Measurements from ENCODE around the gene JMJD7.

Gene JMJD7

DNA sequence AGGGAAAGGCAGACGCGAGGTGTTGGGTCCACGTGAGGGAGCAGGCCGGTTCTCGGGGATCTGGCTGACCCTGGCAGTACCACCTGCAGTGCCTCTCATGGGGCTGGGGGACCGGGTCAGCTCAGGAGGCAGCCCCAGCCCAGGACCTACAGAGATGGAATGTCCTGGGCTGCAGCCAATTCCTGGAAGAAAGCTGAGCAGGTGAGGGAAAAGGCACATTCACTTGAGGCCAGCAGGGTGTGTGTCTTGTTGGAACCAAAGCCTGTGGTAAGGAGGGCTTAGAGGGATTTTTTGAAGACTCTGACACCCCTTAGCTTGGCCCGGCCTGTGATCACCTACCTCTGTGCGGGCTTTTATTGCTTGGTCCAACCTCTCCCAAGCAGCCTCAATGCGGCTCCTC, 26.6 kb downstream of the JMJD7 start:
- no peak overlapping the region for H3K4me3 Mint-ChIP-seq
- no peaks in the 10 kb centered on the region for H3K9me3 Mint-ChIP-seq
- H3K27ac Mint-ChIP-seq, result no peak overlapping the region
- H3K4me1 Mint-ChIP-seq, result peaks cover 18% of the 10 kb centered on the region
- H3K36me3 Mint-ChIP-seq, result no peaks in the 10 kb centered on the region
- H3K27me3 Mint-ChIP-seq, result peaks cover 11% of the 10 kb centered on the region
- ATAC-seq, result no peak

DNA sequence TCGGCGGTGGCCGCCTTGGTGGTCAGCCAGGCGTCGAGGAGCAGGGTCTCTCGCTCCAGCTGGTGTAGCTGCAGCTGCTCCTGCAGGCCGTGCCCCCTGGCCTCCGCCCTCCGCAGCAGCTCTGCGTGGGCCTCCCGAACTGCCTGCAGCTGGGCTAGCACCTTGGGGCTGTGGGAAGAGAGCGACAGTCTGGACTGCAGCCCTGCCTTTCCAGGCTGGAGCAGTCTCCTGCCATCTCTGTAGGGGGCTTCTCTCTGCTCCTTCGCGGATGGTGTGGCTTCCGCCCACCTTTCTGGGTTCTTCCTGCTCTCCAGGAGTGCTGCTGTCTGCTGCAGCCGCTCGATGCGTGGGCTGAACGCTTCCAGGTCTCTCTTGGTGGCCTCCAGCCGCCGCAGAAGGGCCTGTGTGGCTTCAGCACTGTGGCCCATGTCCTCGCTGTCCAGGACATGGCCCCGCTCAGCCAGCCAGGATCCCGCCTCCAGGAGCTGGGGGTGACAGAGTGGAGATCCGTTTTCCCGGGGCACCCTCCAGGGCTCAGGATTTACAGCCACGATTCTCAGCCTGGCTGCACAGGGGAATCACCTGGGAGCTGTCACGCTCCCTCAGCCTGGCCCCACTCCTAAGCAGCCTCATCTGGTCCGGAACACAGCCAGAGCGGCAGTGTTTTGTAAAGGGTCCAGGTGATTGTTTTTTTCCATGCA, 27.5 kb downstream of the JMJD7 start:
- H3K36me3 Mint-ChIP-seq, result no peaks in the 10 kb centered on the region
- H3K9me3 Mint-ChIP-seq, result no peaks in the 10 kb centered on the region
- peaks cover 11% of the 10 kb centered on the region for H3K4me1 Mint-ChIP-seq
- no peak overlapping the region for H3K4me3 Mint-ChIP-seq
- H3K27me3 Mint-ChIP-seq, result peaks cover 11% of the 10 kb centered on the region
- no peak overlapping the region for H3K27ac Mint-ChIP-seq
- ATAC-seq, result no peak

DNA sequence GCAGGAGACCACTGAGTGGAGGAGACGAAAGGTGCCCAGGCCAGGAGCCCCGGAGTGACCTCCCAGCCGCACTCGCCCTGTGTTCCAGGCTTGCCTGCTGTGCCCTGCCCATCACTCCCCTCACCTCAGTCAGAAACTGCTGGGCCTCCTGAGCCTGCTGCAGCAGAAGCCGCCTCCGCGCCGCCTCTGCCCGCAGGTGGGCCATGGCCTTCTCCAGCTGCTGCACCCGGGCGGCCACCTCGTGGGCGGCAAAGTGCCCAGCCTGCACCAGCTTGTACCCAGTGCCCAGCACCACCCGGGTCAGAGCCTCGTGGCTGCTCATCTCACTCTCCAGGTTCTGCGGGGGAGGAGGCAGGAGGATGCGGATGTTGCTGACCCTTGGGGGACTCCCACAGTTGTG, 28.4 kb downstream of the JMJD7 start:
- Mint-ChIP-seq H3K27me3 (peaks cover 6% of the 10 kb centered on the region), H3K27ac (no peak overlapping the region), H3K4me3 (no peak overlapping the region), H3K4me1 (peaks cover 2% of the 10 kb centered on the region), H3K36me3 (no peaks in the 10 kb centered on the region), H3K9me3 (no peaks in the 10 kb centered on the region)
- no peak for ATAC-seq

DNA sequence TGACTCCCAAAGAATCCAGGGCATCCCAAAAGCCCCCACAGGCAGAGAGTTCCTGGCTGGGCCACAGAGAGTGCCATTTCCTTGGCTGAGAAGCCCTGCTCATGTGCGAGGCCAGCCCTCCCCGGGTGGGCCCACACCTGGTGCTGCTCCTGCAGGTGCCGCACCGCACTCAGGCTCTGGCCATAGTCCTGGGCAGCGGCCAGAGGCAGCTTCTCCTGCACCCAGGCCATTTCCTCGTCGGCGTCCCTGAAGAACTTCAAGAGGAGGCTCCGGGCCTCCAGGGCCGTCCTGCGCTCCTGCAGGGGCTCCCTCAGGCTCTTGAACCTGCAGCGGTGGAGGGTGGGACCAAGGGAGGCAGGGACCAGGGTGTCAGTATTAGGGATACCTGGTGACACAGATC, 28.8 kb downstream of the JMJD7 start:
- H3K4me3 Mint-ChIP-seq, result no peak overlapping the region
- H3K27ac Mint-ChIP-seq, result no peak overlapping the region
- no peaks in the 10 kb centered on the region for H3K9me3 Mint-ChIP-seq
- ATAC-seq, result no peak
- H3K4me1 Mint-ChIP-seq, result no peaks in the 10 kb centered on the region
- no peaks in the 10 kb centered on the region for H3K36me3 Mint-ChIP-seq
- H3K27me3 Mint-ChIP-seq, result peaks cover 6% of the 10 kb centered on the region

DNA sequence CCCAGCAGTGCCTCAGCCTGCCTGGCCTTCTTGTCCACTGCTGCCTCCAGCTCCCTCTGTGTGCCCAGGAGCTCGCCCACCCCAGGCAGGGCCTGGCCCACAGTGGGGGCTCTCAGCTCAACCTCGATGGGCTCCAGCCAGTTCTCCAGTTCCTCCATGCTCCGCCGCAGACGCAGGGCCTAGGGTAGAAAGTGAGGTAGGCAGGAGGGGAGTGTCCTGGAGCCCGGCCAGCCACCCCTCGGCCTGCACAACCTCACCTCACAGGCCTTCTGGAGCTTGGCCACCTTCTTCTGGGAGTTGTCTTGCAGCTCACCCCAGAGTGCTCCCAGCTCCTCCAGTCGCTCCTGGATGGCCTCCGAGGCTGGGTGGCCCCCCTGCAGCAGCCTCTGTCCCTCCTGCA, 29.4 kb downstream of the JMJD7 start:
- no peaks in the 10 kb centered on the region for H3K4me1 Mint-ChIP-seq
- no peaks in the 10 kb centered on the region for H3K9me3 Mint-ChIP-seq
- H3K27ac Mint-ChIP-seq, result no peak overlapping the region
- H3K27me3 Mint-ChIP-seq, result peaks cover 9% of the 10 kb centered on the region
- H3K4me3 Mint-ChIP-seq, result no peak overlapping the region
- no peaks in the 10 kb centered on the region for H3K36me3 Mint-ChIP-seq
- ATAC-seq, result no peak

DNA sequence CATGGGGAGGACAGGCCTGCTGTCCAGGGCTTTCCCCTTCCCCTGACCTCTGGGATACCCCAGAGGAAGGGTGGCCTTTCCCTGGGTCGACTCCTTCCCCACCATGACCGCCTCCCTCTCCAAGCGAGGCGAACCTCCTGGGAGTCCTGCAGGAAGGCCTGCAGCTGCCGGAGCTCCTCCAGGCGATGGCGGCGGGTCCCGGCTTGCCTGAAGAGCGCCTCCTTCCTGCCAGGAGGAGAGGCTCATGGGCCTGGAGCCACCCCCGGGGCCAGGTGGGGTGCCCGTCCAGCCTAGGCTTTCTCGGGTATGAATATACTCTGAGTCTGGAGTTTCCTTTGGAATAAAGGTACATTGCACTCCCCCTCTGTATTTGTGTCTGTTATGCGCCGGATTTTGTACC, 30.9 kb downstream of the JMJD7 start:
- no peak overlapping the region for H3K27ac Mint-ChIP-seq
- no peaks in the 10 kb centered on the region for H3K36me3 Mint-ChIP-seq
- no peak for ATAC-seq
- H3K4me3 Mint-ChIP-seq, result no peak overlapping the region
- no peaks in the 10 kb centered on the region for H3K4me1 Mint-ChIP-seq
- no peaks in the 10 kb centered on the region for H3K9me3 Mint-ChIP-seq
- H3K27me3 Mint-ChIP-seq, result peaks cover 9% of the 10 kb centered on the region

DNA sequence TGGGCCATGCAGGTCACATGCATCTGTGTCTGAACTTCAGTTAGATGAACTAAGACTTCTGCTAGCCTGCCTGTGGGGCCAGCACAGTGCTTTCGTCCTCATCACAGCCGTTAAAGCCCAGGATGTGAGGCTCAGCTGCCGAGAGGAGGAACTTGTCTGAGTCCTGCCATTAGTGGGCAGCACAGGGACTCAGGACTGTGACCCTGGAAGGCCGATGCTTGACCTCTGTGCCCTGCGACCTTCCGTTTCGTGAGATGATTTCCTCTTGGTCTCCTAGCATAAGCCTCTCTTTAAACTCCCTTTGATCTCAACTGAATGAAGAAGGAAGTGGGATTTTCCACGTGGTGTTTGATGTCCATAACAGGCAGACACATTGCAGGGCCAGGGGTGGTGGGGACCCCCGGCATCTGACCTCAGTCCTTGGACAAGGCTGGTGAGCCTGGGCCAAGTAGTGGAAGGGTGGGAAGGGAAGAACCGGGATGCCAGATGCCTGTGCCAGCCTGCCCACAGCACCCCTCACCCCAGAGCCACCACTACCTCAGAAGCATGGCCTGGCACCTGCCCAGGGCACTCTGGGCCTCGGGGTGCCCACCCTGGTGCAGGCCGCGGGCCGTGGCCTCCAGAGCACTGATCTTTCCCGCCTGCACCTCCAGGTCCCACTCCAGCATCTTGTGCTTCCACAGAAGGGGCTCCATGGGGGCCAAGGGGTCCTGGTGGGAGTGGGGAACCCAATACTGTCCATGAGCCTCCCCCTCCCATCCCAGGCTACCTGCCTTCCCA, 32.3 kb downstream of the JMJD7 start:
- no peak overlapping the region for H3K27ac Mint-ChIP-seq
- H3K36me3 Mint-ChIP-seq, result no peaks in the 10 kb centered on the region
- no peak for ATAC-seq

DNA sequence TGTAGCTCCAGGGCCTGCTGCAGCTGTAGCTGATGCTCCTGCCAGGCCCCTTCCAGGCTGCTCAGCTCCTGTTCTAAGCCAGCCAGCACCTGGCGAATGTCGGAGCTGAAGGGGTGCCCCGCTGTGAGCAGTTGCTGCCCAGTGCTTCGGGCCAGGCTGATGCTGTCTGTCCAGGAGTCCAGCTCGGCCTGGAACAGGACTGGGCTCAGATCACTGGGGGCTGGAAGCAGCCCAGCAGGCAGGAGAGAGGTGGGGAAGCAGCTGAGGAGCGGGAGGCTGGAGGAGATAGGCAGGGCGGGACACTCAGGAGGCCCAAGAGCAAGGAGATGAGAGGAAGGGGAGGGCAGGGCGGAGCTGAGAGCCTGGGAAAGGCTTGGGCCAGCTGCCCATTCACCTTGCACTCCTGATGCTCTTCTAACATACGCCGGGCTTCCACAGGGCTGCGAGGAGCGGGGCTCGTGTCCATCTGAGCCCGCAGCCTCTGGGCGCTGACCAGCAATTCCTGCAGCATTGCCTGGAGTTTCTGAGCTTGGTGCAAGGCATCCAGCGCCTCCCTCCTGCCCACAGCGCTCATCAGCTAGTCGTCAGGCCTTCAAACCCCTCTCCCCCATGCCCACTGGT, 34.0 kb downstream of the JMJD7 start:
- no peaks in the 10 kb centered on the region for H3K4me1 Mint-ChIP-seq
- no peaks in the 10 kb centered on the region for H3K36me3 Mint-ChIP-seq
- peaks cover 9% of the 10 kb centered on the region for H3K27me3 Mint-ChIP-seq
- no peak overlapping the region for H3K27ac Mint-ChIP-seq
- H3K9me3 Mint-ChIP-seq, result no peaks in the 10 kb centered on the region
- ATAC-seq, result no peak
- H3K4me3 Mint-ChIP-seq, result no peak overlapping the region

More for the DNA sequence above, 32.3 kb downstream of the JMJD7 start:
- peaks cover 9% of the 10 kb centered on the region for H3K27me3 Mint-ChIP-seq
- no peak overlapping the region for H3K4me3 Mint-ChIP-seq
- H3K9me3 Mint-ChIP-seq, result no peaks in the 10 kb centered on the region
- H3K4me1 Mint-ChIP-seq, result no peaks in the 10 kb centered on the region

DNA sequence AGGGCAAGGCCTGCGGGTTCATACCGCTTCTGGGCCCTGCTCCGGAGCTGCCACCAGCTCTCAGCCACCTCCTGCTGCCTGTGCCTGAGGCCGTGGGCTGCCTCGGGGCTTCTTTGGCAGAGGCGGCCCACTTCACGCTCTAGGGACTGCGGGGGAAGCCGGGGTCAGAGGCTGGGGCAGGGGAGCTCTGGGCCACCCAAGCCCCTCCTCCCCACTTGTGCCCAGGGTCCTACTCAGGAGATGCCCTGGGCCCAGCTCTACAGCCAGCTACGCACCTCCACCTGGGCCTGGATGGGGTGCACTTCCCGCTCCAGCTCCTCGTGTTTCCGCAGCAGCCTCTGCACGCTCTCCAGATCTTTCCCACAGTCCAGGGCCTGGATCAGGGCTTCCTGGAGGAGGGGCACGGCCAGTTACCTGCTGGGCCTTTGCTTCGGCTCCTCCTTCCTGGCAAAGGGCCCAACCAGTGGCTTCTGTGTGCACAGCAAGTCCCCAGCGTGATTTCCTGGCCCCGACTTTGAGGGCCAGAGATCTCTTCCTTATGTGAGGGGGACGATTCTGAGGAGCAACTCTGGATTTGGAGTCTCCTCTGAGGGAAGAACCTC, 34.7 kb downstream of the JMJD7 start:
- Mint-ChIP-seq H3K9me3 (no peaks in the 10 kb centered on the region), H3K27ac (no peak overlapping the region), H3K36me3 (no peaks in the 10 kb centered on the region), H3K27me3 (peaks cover 9% of the 10 kb centered on the region), H3K4me3 (no peak overlapping the region), H3K4me1 (no peaks in the 10 kb centered on the region)
- ATAC-seq, result no peak

DNA sequence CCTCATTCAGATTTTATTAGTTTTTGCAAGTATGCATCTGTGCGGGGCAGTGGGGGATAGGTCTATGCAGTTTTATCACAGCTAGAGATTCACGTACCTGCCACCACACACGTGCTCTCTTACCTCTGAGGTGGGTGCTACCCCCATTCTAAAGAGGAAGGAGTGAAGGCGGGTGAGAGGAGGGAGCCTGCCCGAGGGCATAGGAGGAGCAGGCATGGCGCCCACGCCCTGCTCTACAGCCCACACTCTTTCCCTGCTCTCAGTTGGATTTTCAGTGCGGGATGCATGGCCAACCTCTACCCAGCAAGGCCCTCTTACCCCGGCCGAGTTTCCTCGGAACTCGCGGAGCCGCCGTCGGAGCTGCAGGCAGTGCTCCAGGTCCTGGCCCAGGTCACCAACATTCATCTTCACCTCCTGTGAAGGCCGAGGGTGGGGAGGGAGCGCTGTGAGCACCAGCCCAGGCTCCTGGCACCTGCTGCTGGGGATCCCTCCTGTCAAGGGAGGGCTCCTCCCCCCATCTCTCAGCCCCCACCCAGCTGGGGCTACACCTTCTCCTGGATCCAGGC, 37.7 kb downstream of the JMJD7 start:
- Mint-ChIP-seq H3K4me1 (no peaks in the 10 kb centered on the region), H3K27me3 (peaks cover 9% of the 10 kb centered on the region), H3K27ac (no peak overlapping the region), H3K4me3 (no peak overlapping the region), H3K36me3 (no peaks in the 10 kb centered on the region), H3K9me3 (no peaks in the 10 kb centered on the region)
- no peak for ATAC-seq

DNA sequence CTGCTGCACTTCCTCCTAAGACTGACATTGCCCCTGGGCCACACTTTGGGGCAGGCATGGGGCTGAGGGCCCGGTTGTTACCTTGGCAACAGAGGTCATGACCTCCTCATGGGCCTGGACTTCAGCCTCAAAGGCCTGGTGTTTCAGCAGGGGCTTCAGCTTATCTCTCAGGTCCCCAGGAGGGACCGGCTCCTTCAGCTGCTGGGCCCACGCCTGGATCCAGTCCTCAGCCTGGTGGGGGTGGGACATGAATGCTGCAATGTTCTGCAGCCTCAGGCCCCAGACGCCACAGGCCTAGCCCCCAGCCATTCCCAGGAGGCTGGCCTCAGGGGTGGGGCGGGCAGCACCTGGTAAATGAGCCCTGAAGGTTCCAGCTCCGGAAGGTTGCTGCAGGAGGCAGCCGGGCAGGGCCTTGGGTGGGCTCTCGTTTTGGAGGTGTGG, 38.4 kb downstream of the JMJD7 start:
- Mint-ChIP-seq H3K4me1 (no peaks in the 10 kb centered on the region), H3K27me3 (peaks cover 9% of the 10 kb centered on the region), H3K36me3 (no peaks in the 10 kb centered on the region), H3K4me3 (no peak overlapping the region), H3K27ac (no peak overlapping the region), H3K9me3 (no peaks in the 10 kb centered on the region)
- no peak for ATAC-seq

DNA sequence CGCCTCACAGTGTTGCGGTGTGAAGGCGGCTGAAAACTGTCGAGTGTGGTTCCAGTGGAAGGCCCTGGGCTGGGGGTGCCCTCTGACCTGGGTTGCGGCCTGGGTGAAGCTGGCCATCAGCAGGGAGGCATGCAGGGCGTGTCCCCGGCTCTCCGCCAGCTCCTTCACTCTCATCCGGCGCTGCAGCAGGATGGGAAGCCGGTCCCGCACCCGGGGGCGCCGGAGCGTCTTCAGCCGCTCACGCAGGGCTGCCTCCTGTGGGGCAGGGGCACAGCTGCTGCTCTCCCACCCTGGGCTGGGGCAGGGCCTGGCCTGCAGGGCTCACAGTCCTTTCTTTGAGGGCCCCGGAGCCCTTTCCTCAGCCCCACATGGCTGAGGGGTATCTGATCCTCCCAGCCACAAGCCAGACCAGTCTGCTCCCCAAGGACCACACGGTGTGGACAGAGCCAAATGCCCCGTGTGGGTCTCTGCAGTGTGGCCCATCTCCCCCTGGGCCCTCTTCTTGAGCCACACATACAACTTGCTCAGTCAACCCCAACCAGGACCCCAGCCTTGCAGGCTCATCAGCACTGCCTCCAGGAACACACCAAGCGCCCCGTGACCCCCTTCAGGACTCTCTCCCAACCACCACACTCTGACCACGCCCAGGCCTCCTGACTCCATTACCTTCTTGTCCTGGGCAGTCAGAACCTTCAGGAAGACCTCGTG, 39.1 kb downstream of the JMJD7 start:
- Mint-ChIP-seq H3K9me3 (no peaks in the 10 kb centered on the region), H3K27me3 (peaks cover 7% of the 10 kb centered on the region), H3K4me1 (no peaks in the 10 kb centered on the region), H3K4me3 (no peak overlapping the region), H3K27ac (no peak overlapping the region), H3K36me3 (no peaks in the 10 kb centered on the region)
- no peak for ATAC-seq

DNA sequence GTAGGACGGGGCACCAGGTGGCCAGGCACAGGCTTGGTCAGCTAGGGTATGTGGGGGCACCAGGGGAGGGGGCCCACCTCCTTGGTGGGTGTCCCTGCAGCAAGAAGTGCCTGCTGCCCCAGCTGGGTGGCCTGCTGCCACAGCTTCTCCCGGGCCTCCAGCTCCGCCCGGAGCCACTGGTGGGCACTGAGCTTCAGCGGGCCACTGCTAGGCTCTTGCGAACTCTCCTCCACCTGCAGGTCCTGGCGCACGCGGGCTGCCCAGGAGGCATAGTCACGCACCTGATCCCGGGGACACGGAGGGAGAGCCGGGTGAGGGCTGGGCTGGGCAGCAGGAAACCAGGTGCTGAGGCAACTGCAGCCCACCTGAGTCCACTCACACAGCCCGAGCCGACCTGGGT, 40.4 kb downstream of the JMJD7 start:
- Mint-ChIP-seq H3K27me3 (peaks cover 18% of the 10 kb centered on the region), H3K27ac (no peak overlapping the region), H3K36me3 (no peaks in the 10 kb centered on the region), H3K4me3 (no peak overlapping the region), H3K9me3 (no peaks in the 10 kb centered on the region), H3K4me1 (no peaks in the 10 kb centered on the region)
- ATAC-seq, result no peak

DNA sequence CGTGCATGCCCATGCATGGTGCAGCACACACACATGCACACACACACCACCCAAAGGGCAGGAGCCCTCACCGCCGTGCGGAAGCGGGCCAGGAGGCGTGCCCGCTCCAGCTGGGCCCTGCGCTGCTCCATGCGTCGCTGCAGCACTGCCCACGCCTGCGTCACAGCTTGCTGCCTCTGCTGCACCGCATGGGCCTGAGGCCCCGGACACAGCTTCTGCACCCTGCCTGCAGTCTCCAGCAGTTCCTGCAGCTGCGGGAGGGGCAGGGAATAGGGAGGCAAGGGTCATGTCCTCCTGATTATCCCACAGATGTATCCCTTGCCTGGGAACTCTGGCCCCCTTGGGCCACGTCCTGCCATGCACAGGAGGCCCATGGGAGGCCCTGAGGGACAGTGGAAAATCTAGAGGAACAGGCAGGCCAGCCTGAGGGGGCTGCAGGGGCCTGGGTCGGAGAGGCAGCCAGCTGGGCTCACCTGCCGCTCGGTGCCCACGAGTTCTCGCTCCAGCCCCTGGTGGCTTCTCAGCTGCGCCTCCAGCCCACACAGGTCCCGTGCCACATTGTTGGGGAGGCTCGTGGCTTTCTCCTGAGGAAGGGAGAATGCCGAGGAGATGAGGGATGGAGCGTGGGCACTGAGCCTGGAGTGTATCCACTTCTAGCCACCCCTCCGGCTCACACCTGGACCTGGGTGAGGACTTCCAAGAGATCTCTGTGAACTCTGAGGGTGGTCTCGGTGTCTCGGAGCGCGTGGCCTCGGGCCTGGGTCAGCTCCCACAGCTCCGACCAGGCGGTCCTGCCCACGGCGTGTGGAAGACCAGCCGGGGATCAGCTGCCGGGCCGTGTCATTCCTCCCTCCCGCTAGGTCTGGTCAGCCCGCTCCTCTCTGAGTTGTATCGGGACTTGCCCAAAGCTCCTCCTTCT, 42.1 kb downstream of the JMJD7 start:
- no peaks in the 10 kb centered on the region for H3K36me3 Mint-ChIP-seq
- peaks cover 34% of the 10 kb centered on the region for H3K27me3 Mint-ChIP-seq
- H3K4me1 Mint-ChIP-seq, result no peaks in the 10 kb centered on the region
- no peaks in the 10 kb centered on the region for H3K9me3 Mint-ChIP-seq
- ATAC-seq, result no peak
- H3K27ac Mint-ChIP-seq, result no peak overlapping the region
- H3K4me3 Mint-ChIP-seq, result no peak overlapping the region
